ENCODE measurements around the gene YAP1.

Gene YAP1

GRCh38 chr11:102121329-102121728 is 11.1 kb downstream of the YAP1 start (continued):
- no peak for TF ChIP-seq POU6F1 (CRISPR knock-in tag; IDR thresholded peaks at IDR 0.05; ENCODE audit: borderline replicate concordance, low read depth)
- no peak for TF ChIP-seq PPARA (CRISPR knock-in tag; IDR thresholded peaks at IDR 0.05; ENCODE audit: borderline replicate concordance)

- no peak for ATAC-seq
- TF ChIP-seq SNAI2 (CRISPR knock-in tag; IDR thresholded peaks at IDR 0.05): no peak
These were observed 24.4 kb downstream of the YAP1 start for GRCh38 chr11:102134597-102134996.

GRCh38 chr11:102135256-102135655 is 25.0 kb downstream of the YAP1 start:
- no peak for TF ChIP-seq ZFP3 (CRISPR knock-in tag; IDR thresholded peaks at IDR 0.05)
- no peak for TF ChIP-seq ZNF70 (CRISPR knock-in tag; IDR thresholded peaks at IDR 0.05)
- TF ChIP-seq OSR1 (CRISPR knock-in tag; IDR thresholded peaks at IDR 0.05): no peak
- no peak for TF ChIP-seq TCF4 (CRISPR knock-in tag; IDR thresholded peaks at IDR 0.05; ENCODE audit: borderline replicate concordance)
- no peak for TF ChIP-seq PPARA (CRISPR knock-in tag; IDR thresholded peaks at IDR 0.05; ENCODE audit: borderline replicate concordance)
- TF ChIP-seq ARNTL (CRISPR knock-in tag; IDR thresholded peaks at IDR 0.05; ENCODE audit: borderline replicate concordance, low read depth): no peak
- TF ChIP-seq ZC3H10 (CRISPR knock-in tag; IDR thresholded peaks at IDR 0.05): no peak
- TF ChIP-seq ZNF565 (CRISPR knock-in tag; conservative IDR thresholded peaks at IDR 0.05; ENCODE audit: low read depth): no peak
- TF ChIP-seq CSDC2 (CRISPR knock-in tag; IDR thresholded peaks at IDR 0.05): no peak
- TF ChIP-seq PATZ1 (CRISPR knock-in tag; IDR thresholded peaks at IDR 0.05; ENCODE audit: borderline replicate concordance): no peak

GRCh38 chr11:102138223-102138622 is 28.0 kb downstream of the YAP1 start:
- peak; percentile 20; the same call in 2 of the 3 replicates for ATAC-seq
- TF ChIP-seq BACH2 (CRISPR knock-in tag; IDR thresholded peaks at IDR 0.05; ENCODE audit: borderline replicate concordance) (no peak), ZNF565 (CRISPR knock-in tag; conservative IDR thresholded peaks at IDR 0.05; ENCODE audit: low read depth) (no peak), TCF4 (CRISPR knock-in tag; IDR thresholded peaks at IDR 0.05; ENCODE audit: borderline replicate concordance) (no peak), TOX (CRISPR knock-in tag; IDR thresholded peaks at IDR 0.05; ENCODE audit: borderline replicate concordance) (no peak), PPARA (CRISPR knock-in tag; IDR thresholded peaks at IDR 0.05; ENCODE audit: borderline replicate concordance) (no peak), ZC3H10 (CRISPR knock-in tag; IDR thresholded peaks at IDR 0.05) (no peak), CSRNP3 (CRISPR knock-in tag; IDR thresholded peaks at IDR 0.05) (no peak), ARNTL (CRISPR knock-in tag; IDR thresholded peaks at IDR 0.05; ENCODE audit: borderline replicate concordance, low read depth) (no peak), GLIS3 (CRISPR knock-in tag; IDR thresholded peaks at IDR 0.05) (no peak), ZNF8 (CRISPR knock-in tag; IDR thresholded peaks at IDR 0.05) (no peak), CREB5 (CRISPR knock-in tag; IDR thresholded peaks at IDR 0.05; ENCODE audit: low read depth) (no peak), RARB (CRISPR knock-in tag; IDR thresholded peaks at IDR 0.05) (no peak), CSDC2 (CRISPR knock-in tag; IDR thresholded peaks at IDR 0.05) (no peak), POU6F1 (CRISPR knock-in tag; IDR thresholded peaks at IDR 0.05; ENCODE audit: borderline replicate concordance, low read depth) (no peak)

More at GRCh38 chr11:102135256-102135655, 25.0 kb downstream of the YAP1 start:
- ATAC-seq: no peak

All from SK-N-SH treated with all-trans-retinoic acid at 6 μM for 48 hours (cell line).